CD4-positive, alpha-beta T cell treated with Interleukin-17A for 4 hours (primary cell): Measurements from ENCODE around the gene ZNF561.
"Not testable (repeated sequence)": the region's sequence is repeated elsewhere in the genome, so short reads cannot be mapped to it uniquely, and the experiment has no call there.

Source experiments
- DNase-seq: peaks from one replicate; pipeline ENCODE4 v3.0.0-alpha.2; 2020; ENCODE audit warnings: mixed read lengths

The ZNF561 gene

GRCh38 chr19:9621156-9622037, at the start of gene ZNF561:
Gene ZNF561 (minus strand): TSS chr19:9621232. CDS start chr19:9619456, 1,776 bp downstream.
- peak; percentile 91 for DNase-seq

DNA sequence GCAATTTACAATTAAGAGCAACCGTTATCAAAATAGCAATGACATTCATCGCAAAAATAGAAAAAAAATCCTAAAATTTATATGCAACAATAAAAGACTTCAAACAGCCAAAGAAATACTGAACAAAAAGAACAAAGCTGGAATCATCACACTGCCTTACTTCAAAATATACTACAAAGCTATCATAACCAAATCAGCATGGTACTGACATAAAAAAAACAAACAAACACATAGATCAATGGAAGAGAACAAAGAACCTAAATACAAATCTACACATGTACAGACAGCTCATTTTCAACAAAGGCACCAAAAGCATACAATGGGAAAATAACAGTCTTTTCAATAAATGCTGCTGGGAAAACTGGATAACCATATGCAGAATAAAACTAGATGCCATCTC, 47.5 kb upstream of the ZNF561 start:
- DNase-seq, result no peak

DNA sequence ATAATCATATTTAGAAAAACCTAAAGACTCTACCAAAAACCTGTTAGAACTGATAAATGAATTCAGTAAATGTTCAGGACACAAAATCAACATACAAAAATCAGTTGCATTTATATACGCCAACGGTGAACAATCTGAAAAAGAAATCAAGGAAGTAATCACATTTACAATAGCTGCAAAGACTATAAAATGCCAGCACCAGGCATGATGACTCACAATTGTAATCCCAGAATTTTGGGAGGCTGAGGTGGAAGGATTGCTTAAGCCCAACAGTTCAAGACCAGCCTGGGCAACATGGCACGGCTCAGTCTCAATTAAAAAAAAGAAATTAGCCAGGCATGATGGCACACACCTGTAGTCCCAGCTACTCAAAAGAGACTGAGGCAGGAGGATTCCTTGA, 46.9 kb upstream of the ZNF561 start:
- no peak for DNase-seq

DNA sequence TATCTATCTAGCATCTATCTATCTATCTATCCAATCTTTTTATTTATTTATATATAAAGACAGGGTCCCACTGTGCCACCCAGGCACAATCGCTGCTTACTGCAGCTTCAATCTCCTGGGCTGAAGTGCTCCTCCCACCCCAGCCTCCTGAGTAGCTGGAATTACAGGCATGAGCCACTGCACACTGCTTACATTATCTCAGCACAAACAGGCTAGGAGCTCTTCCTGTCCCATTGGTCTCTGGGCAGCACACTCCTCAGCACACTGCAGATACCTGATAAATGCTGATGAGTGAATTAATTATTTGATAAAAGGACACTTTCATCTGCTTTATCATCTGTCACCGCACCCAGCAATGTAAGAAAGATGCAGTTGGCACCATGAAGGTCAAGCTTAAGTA, 37.7 kb upstream of the ZNF561 start:
- DNase-seq, result no peak

- not testable (repeated sequence) for DNase-seq
Measured at GRCh38 chr19:9653066-9653555, 32.1 kb upstream of the ZNF561 start.

DNA sequence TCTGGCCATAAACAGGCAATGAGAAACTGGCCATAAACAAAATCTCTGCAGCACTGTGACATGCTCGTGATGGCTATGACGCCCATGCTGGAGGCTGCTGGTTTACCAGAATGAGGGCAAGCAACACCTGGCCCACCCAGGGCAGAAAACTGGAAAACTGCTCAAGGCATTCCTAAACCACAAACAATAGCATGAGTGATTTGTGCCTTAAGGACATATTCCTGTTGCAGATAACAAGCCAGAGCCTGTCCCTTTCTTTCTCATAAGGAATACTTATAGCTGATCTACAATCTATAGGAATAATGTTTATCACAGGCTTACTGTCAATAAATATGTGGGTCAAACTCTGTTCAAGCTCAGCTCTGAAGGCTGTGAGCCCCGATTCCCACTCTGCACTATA, 30.4 kb upstream of the ZNF561 start:
- DNase-seq, result not testable (repeated sequence)

DNA sequence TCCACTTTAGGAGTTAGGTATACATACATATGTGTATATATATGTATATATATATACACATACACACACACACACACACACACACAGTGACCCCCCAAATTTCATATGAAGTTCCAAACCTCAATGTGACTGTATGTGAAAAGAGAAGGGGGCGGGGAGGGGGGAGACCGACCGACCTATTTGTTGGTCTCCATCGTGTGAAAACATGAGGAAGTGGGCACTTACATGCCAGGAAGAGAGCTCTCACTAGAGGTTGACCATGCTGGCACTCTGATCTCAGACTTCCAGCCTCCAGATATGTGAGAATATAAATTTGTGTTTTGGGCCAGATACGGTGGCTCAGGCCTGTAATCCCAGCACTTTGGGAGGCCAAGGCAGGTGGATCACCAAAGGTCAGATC, 29.3 kb upstream of the ZNF561 start:
- no peak for DNase-seq

DNA sequence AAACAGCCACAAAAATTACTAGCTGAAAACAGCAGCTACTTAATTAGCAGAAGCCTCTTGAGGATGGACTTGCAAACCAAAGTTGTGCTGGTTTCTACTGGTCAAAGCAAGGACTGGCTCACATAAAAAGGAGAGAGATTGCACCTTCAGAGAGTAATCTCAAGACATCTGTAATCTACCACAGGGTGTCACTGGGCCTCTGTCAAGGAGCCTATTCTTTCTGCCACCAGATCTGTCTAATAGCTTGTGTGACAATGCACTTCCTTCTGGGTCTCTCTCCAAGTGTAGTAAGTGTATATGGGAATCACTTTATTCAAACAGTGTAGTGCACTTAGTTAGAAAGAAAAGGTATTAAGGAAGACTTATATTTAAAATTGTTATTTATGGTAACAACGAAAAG, 24.4 kb upstream of the ZNF561 start:
- DNase-seq, result no peak

DNA sequence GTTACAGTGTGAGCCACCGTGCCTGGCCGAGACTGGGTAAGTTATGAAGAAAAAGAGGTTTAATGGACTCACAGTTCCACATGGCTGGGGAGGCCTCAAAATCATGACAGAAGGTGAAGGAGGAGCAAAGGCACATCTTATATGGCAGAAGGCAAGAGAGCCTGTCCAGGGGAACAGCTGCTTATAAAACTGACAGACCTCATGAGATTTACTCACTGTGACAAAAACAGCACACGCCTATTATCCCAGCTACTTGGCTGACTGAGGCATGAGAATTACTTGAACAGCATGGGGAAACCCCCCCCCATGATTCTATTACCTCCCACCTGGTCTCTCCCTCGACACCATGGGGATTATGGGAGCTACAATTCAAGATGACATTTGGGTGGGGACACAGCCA, 23.4 kb upstream of the ZNF561 start:
- DNase-seq, result no peak

GRCh38 chr19:9641810-9642209, 20.8 kb upstream of the ZNF561 start:
- no peak for DNase-seq

DNA sequence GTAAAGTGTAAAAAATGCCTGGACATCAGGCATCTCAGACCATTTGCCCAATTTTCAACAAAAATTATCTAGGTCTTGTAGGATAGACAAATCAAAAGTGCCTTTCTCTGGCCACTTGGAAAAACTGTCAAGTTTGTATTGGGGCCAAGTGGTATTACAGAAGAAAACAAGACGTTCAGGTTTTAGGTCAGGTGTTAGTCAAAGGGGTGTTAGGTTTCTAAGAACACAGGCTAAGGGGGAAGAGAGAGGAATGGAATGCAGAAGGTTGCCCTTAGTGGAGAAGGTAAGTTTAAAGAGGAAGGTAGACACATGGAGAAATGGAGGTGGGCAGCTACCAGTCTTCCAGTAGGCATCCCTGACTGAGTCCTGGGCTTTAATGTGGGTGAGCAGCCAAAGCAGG, 19.9 kb upstream of the ZNF561 start:
- no peak for DNase-seq

DNA sequence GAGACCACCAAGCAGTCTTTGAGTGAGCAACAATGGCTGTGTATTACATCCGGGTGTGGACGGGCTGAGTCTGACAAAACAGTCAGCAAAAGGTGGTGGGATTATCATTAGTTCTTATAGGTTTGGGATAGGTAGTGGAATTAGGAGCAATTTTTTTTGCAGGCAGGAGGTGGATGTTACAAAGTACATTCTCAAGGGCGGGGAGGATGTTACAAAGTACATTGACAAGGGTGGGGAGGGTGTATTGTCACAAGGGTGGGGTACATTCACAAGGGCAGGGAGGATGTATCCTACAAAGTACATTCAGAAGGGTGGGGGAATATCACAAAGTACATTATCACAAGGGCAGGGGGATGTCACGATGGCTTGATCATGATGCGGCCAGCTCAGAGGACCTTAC, 15.0 kb upstream of the ZNF561 start:
- DNase-seq, result no peak

GRCh38 chr19:9627856-9628255, 6.8 kb upstream of the ZNF561 start:
- DNase-seq, result no peak

DNA sequence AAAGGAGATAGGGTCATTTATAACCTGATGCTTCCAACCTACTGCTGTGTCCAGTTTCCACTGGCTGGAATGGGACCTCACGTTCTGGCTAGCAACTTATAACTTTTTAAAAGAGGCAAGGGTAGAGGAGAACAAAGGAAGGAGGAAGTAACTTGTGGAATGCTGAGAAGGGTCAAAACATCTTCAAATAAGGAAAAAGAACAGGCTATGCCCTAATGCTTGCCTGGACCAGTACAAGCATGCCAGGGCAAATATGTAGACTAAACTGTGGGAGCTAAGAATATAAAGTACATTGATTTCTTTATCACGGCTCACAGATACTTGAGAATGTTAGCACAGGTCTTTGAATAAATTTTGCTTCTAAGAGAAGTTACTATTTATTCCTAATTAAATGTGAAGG, 1.5 kb upstream of the ZNF561 start:
- DNase-seq, result no peak

- no peak for DNase-seq
Measured at GRCh38 chr19:9620842-9621155, 233 bp downstream of the ZNF561 start.

- no peak for DNase-seq
Measured at GRCh38 chr19:9615844-9616243, 5.2 kb downstream of the ZNF561 start.

DNA sequence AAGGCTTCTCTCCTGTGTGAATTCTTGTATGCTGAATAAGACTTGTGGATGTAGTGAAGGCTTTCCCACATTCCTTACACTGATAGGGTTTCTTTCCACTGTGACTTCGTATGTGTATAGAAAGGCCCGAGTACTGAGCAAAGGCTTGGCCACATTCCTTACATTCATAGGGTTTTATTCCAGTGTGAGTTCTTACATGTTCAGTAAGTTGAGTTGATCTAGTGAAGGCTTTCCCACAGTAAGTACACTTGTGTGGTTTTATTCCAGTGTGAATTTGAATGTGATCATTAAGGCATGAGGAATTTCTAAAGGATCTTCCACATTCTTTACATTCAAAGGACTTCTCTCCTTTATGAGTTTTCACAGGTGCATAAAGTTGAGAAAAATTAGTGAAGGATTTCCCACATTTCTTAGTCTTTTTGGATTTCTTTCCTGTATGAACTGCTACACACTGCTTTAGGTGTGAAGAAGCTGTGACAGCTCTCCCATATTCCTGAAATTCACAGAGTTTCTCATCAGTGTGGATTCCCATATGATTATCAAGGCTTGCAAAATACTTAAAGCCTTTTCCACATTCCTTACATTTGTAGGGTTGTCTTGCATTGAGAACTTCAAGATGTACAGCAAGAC, 10.4 kb downstream of the ZNF561 start:
- DNase-seq, result no peak

DNA sequence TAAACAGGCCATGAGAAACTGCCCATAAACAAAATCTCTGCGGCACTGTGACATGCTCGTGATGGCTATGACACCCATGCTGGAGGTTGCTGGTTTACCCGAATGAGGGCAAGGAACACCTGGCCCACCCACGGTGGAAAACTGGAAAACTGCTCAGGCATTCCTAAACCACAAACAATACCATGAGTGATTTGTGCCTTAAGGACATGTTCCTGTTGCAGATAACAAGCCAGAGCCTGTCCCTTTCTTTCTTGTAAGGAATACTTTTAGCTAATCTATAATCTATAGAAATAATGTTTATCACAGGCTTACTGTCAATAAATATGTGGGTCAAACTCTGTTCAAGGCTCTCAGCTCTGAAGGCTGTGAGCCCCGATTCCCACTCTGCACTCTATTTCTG, 12.1 kb downstream of the ZNF561 start:
- no peak for DNase-seq

- DNase-seq, result no peak
Measured at GRCh38 chr19:9597027-9597426, 24.0 kb downstream of the ZNF561 start.

DNA sequence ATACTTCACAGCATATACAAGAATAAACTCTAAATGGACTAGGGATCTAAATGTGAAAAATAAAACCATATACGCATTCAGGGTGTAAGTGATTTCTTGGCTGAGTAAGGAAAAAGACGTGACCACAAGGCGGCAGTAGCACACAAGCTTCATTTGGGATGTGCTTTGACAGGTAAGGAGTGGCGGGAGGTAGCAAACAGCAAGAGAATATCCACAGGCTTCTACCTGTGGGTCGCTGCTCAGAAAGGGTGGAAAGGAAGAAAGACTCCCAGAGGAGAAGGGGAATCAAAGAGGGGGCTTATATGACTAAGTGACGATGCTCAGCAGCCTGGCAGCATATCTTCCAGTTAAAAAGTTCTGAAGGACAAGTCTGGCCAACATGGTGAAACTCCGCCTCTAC, 34.3 kb downstream of the ZNF561 start:
- DNase-seq, result peak; percentile 83

GRCh38 chr19:9584073-9584833, 36.8 kb downstream of the ZNF561 start, which contains the start of gene ZNF121:
Gene ZNF121 (minus strand): TSS chr19:9584504. CDS start chr19:9568097, 16,407 bp downstream.
- DNase-seq, result peak; percentile 82

DNA sequence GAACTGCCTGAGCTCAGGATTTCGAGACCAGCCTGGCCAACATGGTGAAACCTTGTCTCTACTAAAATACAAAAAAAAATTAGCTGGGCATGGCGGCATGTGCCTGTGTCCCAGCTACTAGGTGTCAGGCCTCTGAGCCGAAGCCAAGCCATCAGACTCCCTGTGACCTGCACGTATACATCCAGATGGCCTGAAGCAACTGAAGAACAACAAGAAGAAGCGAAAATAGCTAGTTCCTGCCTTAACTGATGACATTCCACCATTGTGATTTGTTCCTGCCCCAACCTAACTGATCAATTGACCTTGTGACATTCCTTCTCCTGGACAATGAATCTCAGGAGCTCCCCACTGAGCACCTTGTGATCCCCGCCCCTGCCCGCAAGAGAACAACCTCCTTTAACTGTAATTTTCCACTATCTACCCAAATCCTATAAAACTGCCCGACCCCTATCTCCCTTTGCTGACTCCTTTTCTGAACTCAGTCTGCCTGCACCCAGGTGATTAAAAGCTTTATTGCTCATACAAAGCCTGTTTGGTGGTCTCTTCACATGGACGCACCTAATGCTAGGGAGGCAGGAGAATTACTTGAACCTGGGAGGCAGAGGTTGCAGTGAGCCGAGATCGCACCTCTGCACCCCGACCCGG, 38.8 kb downstream of the ZNF561 start:
- not testable (repeated sequence) for DNase-seq

DNA sequence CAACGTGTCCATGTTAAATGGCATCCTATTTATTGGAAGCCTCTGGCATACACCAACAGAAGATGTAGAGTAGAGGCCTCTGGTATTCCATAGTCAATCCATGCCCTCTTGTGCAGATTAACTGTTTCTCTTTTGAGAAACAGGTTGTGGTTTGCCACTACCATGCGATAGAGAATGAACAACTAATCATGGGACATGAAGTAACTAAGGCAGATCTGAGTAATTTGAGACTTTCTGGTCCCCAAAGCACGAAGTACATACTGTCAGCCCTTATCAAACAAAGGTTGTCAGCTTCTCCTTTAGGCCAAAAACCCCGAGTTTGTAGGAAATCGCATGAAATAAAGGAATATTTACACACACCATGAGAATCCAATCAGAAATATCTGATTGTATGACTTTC, 40.3 kb downstream of the ZNF561 start:
- DNase-seq, result no peak
